Stimulated activated CD8-positive, alpha-beta memory T cell treated with anti-CD3 and anti-CD28 coated beads, Interleukin-4, amount 100 ng/mL, for 4 hours (primary cell): ENCODE data around the gene VAPA.

Experiments
- DNase-seq, 2 donors: peaks; one replicate each; pipeline ENCODE4 v3.0.0-alpha.2; 2020; ENCODE audit warnings: low read depth in 2 of 2, low spot score in 1 of 2

Gene VAPA

DNA sequence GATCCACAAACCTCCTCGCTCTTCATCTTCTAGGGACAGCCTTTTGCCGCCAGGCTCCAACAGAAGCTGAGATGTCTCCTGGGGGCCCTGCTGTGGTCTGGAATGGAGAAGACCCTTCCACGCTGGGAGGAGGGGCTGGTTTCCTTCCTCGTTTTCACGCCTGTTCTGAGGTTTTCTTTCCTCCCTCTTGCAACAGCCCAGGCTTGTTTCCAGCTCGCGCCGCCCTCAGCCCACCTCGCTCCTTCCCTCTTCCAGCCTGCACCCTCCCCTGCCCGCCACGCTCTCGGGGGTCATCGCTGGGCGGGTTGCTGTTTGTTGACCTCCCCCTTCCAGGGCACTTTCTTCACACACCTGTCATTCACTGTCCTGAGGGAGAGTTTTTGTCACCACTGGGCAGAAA lies 55.4 kb downstream of the VAPA start:
- no peak for DNase-seq

DNA sequence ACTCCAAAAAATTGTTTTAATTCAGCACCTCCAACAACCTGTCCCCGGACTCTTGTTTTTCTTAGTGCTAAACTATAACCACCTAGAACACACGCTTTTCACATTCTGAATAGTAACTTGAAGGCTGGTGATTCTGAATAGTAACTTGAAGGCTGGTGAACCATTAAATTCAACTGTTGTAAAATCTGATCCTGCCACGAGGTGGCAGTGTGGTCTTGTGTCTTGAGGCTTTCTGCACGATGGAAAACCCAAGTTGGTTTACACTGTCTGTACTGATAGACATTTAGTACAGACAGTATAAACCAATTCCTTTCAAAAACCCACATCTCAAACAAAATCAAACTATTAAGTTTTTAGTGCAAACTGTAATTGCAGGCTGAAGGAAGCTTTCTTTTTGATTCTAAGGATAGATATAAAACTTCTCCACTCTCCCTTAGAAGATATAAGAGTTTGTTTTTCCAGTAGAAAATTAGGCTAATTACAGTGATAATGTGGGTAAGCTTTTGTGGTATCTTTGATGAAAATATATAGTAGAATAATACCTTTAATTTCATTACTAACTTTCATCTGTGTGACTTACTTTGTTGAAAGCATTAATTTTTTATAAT lies 57.6 kb downstream of the VAPA start:
- DNase-seq, result peak; percentile 31 to 57

DNA sequence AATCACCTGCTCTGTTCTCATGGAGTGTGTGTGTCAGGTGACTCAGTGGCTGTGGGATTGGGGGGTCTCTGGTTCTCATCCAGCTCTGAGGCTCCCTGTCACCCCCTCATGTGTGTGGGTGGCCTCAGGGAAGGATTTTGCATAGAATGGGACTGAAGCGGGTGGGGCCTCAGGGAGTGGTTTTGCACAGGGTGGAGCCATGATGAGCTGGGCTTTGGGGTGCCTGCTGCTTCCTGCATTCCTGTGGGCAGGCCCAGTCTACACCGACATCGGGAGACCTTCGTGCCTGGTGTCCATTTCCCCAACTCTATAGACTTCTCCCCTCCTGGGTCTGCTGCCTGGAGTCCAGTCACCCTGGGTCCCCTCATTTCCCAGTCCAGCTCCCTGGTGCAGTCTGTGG lies 59.7 kb downstream of the VAPA start:
- no peak for DNase-seq

DNA sequence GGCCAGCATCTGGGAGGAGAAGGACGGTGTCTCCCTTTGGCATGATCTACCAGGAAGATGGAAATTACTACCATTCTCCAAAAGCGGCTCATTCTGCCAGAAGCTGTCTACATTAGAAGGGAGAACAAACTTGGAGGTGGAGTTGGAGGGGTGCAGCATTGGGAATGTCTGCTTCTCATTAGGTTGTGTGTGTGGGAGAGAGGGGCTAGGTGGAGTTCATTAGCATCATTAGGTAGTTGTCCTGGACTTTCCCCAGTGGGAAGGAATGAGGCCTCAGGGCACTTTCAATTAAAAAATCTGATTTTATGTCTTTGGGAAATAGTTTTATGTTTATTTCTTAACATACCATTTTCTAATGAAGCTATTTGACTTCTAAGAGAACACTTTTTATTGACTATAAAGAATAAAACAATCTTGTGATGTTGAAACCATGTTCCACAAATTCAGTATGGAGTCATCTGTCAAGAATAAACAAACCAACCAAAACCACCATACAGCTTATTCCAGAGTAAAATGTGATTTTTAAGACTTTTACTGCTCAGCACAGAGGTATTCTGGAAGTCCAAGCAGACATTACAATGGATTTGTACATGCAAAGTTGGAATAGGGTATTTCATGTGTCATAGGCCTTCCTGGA lies 60.6 kb downstream of the VAPA start:
- no peak for DNase-seq

DNA sequence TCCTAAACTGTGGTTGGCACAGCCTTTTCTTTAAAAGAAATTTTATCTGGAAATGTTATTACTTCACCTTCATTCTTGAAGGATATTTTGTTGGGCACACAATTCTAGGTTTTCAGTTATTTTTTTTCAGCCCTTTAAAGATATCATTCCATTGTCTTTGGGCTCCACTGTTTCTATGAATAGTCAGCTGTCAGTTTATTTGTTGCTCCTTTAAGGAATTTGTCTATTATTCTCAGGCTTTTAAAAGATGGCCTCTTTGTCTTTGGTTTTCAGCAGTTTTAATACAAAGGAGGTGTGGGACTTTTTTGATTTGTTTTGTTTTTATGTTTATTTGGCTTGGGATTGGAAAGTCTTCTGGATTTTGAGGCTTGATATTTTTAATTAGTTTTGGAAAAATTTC lies 61.8 kb downstream of the VAPA start:
- no peak for DNase-seq

DNA sequence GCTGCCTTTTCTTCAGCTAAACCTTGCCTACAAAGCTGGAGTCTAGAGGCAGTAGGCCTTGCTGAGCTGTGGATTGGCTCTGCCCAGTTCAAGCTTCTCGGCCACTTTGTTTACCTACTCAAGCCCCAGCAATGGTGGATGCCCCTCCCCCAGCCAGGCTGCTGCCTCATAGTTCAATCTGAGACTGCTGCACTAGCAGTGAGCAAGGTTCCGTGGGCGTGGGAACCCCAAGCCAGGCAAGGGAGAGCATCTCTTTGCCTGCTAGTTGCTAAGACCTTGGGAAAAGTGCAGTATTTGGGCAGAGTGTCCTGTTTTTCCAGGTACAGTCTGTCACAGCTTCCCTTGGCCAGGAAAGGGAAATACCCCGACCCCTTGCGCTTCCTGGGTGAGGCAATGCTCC lies 68.9 kb downstream of the VAPA start:
- DNase-seq, result no peak

DNA sequence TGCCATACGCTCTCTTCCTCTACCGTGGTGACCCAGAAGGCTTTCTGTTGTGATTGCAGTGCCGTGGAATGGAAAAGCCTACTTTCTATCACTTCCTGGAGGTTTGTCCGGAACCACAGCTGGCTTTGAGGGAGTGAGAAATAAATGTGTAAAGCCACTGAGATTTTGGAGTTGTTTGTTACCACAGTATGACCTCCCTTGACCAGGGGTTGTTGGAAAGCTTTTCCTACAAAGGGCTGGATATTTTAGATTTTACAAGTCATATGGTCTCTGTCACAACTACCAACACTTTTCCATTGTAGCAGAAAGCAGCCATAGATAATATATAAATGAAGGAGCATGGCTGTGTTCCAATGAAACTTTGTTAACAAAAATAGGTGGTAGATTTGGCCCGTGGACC lies 70.3 kb downstream of the VAPA start:
- no peak for DNase-seq

DNA sequence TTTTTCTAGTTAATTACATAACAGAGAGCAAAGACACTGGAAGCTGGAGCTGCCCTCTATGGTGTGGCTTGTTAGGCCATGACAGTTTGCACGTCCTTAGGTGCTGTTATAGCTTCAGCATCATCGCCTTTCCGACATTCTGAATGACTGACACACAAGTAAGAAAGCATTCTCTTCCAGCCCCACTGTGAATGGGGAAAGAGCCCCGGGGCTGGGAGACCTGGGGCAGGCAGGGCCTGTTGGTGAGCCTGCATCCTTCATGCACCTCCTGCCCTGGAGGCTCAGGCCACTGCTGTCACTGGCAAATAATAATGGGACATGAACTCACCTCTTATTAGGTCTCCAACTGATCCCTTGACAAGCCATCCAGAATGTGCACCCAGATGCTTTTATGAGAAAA lies 71.8 kb downstream of the VAPA start:
- no peak for DNase-seq

DNA sequence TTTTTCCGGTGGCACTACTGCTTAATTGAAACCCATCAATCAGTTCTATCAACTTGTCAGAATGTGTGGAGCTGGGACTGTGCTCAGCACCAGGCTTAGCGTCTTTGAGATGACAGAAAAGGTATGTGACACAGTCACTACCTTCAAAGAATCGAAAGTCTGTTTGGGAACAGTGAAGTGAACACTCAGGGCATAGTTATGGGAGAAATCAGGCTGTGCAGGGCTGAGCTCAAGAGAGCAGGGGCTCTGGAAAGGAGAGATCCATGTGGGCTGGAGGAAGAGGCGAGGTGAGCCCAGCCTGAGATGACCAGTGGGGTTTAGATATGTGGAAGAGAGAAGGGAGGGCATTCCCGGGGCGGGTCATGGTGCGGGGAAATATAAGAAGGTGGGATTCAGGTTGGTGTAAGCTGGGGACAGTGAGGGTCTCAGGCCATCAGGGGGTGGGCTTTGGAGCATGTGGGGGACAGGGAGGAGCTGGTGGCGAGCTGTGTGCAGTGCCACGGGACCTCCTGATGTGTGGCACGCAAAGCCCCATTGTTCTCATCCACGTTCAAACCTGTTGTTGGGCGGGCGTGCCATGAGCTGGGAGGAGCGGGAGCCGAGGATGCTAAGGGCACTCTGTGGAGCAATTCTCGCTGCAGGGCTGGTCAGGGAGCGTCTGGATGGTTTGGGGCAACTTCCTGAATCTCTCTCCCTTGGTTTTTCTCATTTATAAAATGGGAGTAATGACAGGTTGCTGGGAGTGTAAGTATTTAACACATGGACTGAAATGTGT lies 72.5 kb downstream of the VAPA start:
- DNase-seq, result no peak

DNA sequence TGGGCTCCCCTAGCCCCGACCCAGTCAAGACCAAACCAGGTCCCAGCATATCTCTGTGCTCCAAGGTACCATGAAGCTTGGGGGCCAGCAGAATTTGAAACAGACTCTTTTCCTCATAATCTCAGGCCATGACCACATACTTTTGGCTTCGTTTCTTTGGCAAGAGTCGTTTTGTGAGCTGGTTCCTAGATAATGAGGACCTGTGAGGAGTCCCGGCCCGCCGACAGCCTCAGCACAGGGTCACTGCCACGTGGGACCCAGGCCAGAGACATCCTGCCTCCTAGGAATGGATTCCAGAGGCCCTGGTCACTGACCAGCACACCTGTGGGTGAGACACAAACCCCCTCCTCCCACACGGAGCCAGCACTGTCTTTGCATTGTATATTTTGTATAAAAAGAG lies 73.5 kb downstream of the VAPA start:
- DNase-seq, result no peak

DNA sequence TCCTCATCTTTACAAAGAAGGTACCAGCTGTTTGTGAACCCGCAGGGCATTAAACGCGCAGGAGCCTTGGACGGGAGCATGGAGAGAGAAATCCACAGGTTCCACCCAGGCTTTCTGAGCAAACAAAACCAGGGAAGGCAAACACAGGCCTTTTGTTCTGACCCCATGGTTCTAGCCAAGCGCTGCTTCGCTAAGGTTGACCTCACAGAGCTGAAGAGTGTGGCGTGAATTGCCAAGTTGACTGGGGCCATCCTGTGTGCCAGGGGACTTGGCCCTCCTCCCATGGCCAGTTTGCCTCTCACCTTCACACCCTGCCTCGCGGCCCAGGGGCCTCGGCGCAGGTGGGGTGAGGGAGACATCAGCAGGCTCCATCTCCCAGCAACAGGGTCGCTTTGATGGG lies 74.1 kb downstream of the VAPA start:
- no peak for DNase-seq

DNA sequence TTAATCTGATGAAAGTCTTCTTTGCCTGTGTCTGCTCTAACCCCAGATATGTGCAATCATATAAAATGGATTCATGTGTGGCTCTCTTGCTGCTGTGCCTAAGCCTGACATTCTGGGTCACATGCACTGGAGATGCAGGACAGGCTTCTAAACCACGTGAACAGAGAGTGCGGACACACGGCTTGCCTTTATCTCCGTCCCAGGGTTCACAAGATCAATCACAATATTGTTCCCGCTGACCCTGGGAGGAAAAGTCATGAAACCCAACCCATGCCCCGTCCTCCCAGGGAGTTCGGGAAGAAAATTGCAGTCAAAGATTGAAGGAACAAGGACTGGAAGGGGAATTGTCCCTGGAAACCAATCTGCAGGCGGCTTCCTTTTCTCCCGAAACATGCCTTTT lies 74.8 kb downstream of the VAPA start:
- DNase-seq, result no peak

DNA sequence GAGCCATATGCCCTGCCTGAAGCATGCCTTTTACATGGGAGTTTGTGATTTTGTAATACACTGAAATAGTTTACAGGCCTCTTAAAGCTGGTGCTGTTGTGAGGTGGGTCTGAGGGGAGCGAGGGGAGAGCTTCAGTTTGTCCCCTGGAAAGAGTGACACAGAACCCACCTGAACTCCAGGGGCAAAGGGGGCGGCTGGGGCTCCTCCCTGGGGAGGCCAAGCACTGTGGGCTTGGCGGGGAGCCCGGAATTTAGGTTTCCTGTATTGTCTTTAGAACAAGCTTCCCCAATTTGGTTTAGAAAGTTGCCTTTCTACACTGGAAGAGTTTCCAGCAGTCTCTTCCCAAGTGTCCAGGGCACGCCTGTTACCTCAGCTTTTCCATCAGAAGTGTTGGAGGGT lies 75.7 kb downstream of the VAPA start:
- DNase-seq, result no peak

DNA sequence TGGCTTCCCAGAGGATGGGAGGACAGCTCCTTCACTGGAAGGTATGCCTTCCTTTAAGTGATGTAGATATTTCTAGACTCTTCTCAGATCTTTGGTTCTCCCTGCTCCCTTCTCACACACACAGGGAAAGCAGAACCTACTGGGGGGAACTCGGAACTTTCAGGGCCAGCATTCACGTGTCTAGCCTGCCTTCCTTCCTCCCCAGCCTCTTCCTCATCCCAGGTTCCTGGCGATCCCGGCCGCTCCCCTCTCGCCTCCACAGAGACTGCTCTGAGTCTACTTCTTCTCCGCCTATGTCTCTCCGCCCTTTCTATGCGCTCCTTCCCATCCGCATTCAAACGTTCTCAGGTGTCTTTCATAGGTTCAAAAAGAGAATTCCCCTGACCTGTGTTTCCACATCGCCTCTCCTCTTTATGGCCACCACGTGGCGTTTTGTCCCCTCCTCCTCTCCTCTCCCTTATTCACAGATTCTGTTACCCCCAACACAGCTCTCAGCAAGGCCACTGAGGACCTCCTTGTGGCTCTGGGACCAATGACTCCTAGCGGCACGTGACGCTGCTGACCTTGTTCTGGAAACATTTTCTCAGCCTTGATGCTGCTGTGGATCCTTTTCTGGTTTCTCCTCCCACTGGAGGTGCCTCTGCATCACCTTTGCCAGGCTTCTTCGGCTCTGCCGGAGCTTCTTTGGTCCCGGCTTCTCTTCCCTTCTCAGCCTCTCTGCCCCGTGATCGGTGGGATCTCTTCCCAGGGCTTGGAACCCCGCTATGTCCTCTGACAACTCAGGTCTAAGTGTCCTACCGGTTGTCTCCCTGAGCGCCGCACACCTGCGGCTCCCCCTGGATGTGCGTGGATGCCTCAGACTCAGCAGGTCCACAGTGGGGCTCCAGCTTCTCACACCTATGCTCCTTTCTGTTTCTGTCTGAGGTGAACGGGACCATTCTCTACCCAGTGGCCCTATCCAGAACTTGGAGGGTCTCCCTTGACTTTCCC lies 77.5 kb downstream of the VAPA start:
- DNase-seq, result no peak

DNA sequence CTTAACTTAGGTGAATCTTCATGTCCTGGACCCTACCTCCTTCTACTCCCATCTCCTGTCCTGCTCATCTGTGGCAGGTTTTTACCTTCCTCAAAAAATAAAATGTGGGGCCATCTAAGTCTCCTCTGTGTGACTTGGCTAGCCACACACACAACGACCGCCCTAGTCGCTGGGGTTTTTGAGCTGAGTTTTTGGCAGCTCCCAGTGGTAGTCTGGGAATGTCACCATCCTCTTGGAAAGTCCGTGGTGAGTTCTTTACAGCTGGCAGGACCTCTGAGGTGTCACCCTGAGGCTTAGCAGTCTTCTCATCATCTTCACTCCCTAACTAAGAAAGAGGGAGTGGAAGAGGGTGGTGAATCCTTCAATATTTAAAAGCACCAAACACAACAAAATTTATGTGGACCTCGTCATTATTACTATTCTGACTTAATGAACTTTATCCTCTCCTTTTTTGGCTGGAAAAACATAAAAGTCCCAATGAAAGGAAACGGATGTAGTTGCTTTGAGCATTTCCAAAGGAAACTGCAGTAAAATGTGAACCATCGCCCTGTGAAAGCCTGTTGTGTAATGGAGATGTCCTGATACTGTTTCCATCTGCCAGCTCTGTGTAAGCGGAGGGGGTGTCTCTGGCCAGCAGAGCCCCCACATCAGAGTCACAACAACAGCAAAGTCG lies 78.6 kb downstream of the VAPA start:
- no peak for DNase-seq

DNA sequence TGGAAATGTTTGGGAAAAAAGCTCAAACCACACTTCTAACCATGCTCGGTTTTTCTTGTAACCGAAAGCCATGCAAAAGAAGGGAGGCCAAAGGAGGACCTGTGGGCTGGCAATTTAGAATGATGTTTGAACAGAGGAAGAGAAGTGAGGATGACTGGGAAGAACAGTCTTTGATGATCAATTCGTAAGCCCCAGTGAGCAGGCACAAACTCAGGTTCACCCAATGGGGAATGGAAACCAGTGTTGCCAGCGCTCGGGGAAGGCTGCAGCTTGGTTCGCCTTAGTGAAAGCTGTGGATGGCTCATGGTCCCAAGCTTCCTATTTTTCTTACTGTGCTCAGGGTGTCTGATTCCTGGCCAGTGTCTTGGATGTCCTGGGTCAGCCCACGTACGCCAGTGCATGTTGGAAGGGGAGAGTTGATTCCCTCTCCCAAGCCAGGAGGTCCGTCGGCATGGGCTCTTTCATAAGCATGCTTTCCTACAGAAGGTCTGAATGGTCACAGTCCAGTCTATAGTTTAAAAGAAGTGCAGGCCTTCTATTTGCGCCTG lies 79.2 kb downstream of the VAPA start:
- DNase-seq, result no peak

DNA sequence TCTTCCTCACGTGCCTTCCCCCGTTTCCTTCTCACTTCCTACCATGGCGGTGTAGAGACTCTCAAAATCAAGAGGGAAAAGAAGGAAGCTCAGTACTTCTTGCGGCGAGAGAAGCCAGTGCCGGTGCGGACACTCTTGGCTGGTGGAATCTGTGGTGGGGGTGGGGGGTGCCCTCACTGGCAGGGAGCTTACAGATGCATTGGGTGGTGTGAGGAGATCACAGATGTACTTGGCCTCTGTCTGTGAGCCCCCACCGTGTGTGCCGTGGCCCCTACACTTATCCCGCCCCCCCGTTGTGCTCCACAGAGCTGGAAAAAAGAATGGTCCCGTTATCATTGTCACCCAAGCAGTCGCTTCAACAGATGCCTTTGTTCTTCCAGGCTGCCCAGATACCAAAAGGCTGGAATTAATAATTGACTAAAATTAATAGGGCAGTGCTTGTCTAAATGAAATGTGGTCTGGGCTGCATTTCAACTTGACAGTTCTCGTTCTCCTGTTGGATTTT lies 79.8 kb downstream of the VAPA start:
- no peak for DNase-seq

DNA sequence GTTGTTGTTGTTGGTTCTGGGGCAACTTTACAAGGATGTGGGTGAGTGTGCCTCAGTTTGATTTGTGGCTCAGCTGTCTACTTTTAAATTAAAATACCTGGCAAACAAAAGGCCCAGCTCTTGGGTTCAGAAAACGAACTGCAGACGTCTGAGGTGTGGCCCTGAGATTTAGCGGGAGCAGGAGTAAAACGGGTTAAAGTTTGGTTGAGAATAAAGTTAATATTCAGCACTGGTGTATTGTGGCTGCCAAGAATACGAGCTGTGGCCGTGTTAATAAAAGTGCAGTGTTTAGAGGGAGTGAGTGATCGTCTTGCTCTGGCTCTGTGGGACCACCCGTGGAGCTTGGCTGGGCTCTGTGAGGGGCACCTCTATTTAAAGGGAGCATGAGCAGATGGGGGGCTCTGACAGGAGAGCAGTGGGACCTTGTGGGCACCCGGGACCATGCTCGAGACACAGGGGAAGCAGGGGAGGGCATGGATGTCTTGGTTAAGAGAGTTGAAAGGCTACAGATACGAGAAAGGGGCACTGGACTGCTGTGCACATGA lies 80.3 kb downstream of the VAPA start:
- DNase-seq, result no peak

DNA sequence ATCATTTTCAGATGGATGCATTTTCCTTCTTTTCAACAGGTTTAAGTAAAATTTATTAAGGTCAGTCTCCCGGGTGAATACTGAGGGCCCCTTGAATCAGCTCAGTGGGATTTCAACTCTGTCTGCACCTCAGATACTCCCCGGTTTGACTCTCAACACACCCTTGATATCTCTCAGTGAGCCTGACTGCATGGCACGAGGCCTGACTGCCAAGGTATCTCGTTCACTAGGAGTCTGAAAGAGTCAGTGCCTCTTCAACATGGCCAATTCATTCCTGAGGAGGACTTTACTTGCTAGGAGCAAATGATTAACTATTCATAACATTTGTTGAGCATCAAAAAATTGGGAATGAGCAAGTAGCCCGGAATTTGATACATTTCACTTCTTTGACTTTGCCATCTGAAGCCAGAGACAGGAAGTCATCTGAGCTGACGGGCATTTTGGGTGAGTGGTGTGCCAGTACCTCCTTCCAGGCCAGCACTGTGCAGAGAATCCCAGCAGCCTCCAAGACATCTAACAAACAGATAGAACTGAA lies 81.0 kb downstream of the VAPA start:
- no peak for DNase-seq

DNA sequence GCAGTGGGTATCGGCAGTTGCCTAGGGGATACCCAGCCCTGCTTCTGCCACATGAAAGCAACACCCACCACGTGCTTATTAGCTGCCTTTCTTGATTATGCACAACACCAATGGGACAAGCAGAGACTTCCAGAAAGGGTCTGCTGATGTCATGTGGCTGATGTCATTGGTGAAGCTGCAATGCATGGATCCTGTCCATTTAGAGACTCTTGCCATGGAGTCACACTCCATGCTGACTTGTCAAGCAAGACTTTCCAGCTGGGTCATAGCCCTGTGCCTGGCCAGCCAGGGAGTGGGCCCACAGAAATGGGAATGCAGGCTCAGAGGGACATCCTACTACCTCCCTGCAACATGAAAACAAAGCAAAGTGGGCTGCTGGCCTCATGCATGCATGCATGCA lies 81.8 kb downstream of the VAPA start:
- no peak for DNase-seq
